ENCODE data around the gene CNIH2.

- TF ChIP-seq CTCF (IDR thresholded peaks at IDR 0.05 in 4 of 5, conservative IDR thresholded peaks at IDR 0.05 in 1 of 5) (no peak), POLR2A (IDR thresholded peaks at IDR 0.05) (no peak)
Measured at GRCh38 chr11:66327171-66328030, 49.4 kb downstream of the CNIH2 start.

Data from gastrocnemius medialis (tissue), 4 donors.